H1 (cell line): ENCODE data around the gene JUP. TPM values are rescaled to one million over a fixed set of nuclear protein-coding genes. Genes with fewer than 3 reads are reported as not detected.
A peak's percentile ranks its signal among the peaks of the same experiment; 100 is the strongest.

Experiments used
- CTCF ChIA-PET: fragments of 300-600 bp; sonication (Branson Sonifier 250); formaldehyde crosslinking; loops from one replicate; lab custom pipeline; 2021; ENCODE audit not compliant: partially characterized antibody; lab: Charles Lee
- POLR2A ChIA-PET: fragments of 300-600 bp; sonication (Branson Sonifier 250); formaldehyde crosslinking; loops from one replicate; lab custom pipeline; 2021; ENCODE audit warnings: inconsistent platforms; ENCODE audit not compliant: partially characterized antibody; lab: Charles Lee
- DNase-seq, 2 experiments: peaks; one replicate each; pipeline versions ENCODE4 v3.0.0 to v3.0.0-alpha.2; 2010 to 2022; ENCODE audit warnings: low spot score in 2 of 2, low read depth in 1 of 2, mixed read lengths in 1 of 2
- FAIRE-seq: peaks from 2 replicates; lab custom pipeline; 2011; peaks lifted over from hg19 to GRCh38; lab: Jason Lieb, UNC
- H2AFZ ChIP-seq: 2 replicates; pipeline ENCODE4 v1.8.1; 2012; ENCODE audit warnings: low read length, inconsistent platforms
- H2AK5ac ChIP-seq: 2 replicates; pipeline ENCODE4 v1.6.1; 2013; ENCODE audit warnings: low read depth, low read length
- H2BK120ac ChIP-seq: replicated peaks from 2 replicates; pipeline ENCODE3; 2013; ENCODE audit warnings: low read depth, low read length, inconsistent platforms
- H2BK12ac ChIP-seq: 2 replicates; pipeline ENCODE4 v1.6.1; 2013; ENCODE audit warnings: low read depth, low read length
- H2BK15ac ChIP-seq: 2 replicates; pipeline ENCODE4 v1.6.1; 2013; ENCODE audit warnings: low read length
- H2BK20ac ChIP-seq: 2 replicates; pipeline ENCODE4 v1.6.1; 2013; ENCODE audit warnings: low read length
- H2BK5ac ChIP-seq: 2 replicates; pipeline ENCODE4 v1.6.1; 2013; ENCODE audit warnings: low read depth, low read length
- H3K14ac ChIP-seq: 2 replicates; pipeline ENCODE4 v1.6.1; 2013; ENCODE audit warnings: inconsistent platforms; ENCODE audit not compliant: insufficient read length
- H3K18ac ChIP-seq: 2 replicates; pipeline ENCODE4 v1.6.1; 2013; ENCODE audit warnings: low read length; ENCODE audit errors: extremely low read depth
- H3K23ac ChIP-seq: 2 replicates; pipeline ENCODE4 v1.6.1; 2013; ENCODE audit warnings: inconsistent platforms; ENCODE audit not compliant: insufficient read length
- H3K23me2 ChIP-seq: 2 replicates; pipeline ENCODE4 v1.6.1; 2013; ENCODE audit warnings: low read depth, low read length
- H3K27ac ChIP-seq: 2 replicates; pipeline ENCODE4 v1.6.1; 2011; ENCODE audit warnings: low read depth, low read length, inconsistent platforms
- H3K27me3 ChIP-seq, 4 experiments: replicated peaks in 1 of 4; 1 replicate in 1 of 4; 2 replicates in 3 of 4; pipeline versions ENCODE4 v1.6.1 to v1.8.1; 2011 to 2013; ENCODE audit warnings: low read length in 3 of 4, mild to moderate bottlenecking in 3 of 4, inconsistent platforms in 2 of 4, mixed read lengths in 2 of 4, moderate library complexity in 1 of 4; ENCODE audit not compliant: control insufficient read depth in 3 of 4, insufficient read depth in 3 of 4; ENCODE audit errors: extremely low read depth in 1 of 4
- H3K36me3 ChIP-seq, 4 experiments: 2 replicates each; pipeline versions ENCODE4 v1.6.1 to v1.8.1; 2011 to 2013; ENCODE audit warnings: mild to moderate bottlenecking in 4 of 4, low read length in 3 of 4, moderate library complexity in 2 of 4, control low read depth in 1 of 4, inconsistent platforms in 1 of 4; ENCODE audit not compliant: insufficient read depth in 4 of 4, control insufficient read depth in 2 of 4
- H3K4ac ChIP-seq: replicated peaks from 2 replicates; pipeline ENCODE3; 2013; ENCODE audit warnings: low read length, low read depth, mixed read lengths, inconsistent platforms; ENCODE audit not compliant: insufficient read length
- H3K4me1 ChIP-seq, 4 experiments: replicated peaks in 1 of 4; 1 replicate in 1 of 4; 2 replicates in 3 of 4; pipeline versions ENCODE4 v1.6.1 to v1.8.1; 2011 to 2013; ENCODE audit warnings: low read length in 3 of 4, inconsistent platforms in 2 of 4, mixed read lengths in 1 of 4; ENCODE audit not compliant: insufficient read depth in 4 of 4, control insufficient read depth in 3 of 4
- H3K4me2 ChIP-seq, 2 experiments: 2 replicates each; pipeline versions ENCODE4 v1.6.1 to v1.8.1; 2011 to 2013; ENCODE audit warnings: low read depth in 2 of 2, low read length in 2 of 2, control low read depth in 1 of 2, inconsistent platforms in 1 of 2, mild to moderate bottlenecking in 1 of 2; ENCODE audit not compliant: insufficient read depth in 1 of 2
- H3K4me3 ChIP-seq, 4 experiments: fragments of 200-600, 300-600 bp in 1 of 4; sonication (generic), shearing (Covaris generic), sonication (Bioruptor Twin) in 1 of 4; 2 replicates each; pipeline versions ENCODE4 v1.5.1 to v1.8.1; 2011 to 2016; ENCODE audit warnings: low read length in 4 of 4, low read depth in 3 of 4, control low read depth in 2 of 4, inconsistent platforms in 2 of 4, mild to moderate bottlenecking in 2 of 4, mixed read lengths in 1 of 4, moderate library complexity in 1 of 4; ENCODE audit not compliant: insufficient read depth in 2 of 4; ENCODE audit errors: extremely low read depth in 1 of 4
- H3K56ac ChIP-seq: replicated peaks from 2 replicates; pipeline ENCODE3; 2013; ENCODE audit warnings: low read depth, mild to moderate bottlenecking, mixed read lengths, low read length, inconsistent platforms; ENCODE audit not compliant: insufficient read length
- H3K79me1 ChIP-seq: 2 replicates; pipeline ENCODE4 v1.6.1; 2013; ENCODE audit warnings: low read depth, low read length, control low read depth
- H3K79me2 ChIP-seq, 2 experiments: 2 replicates each; pipeline versions ENCODE4 v1.6.1 to v1.8.1; 2012 to 2013; ENCODE audit warnings: low read length in 2 of 2, mild to moderate bottlenecking in 2 of 2, inconsistent platforms in 1 of 2; ENCODE audit not compliant: insufficient read depth in 2 of 2, control insufficient read depth in 1 of 2
- H3K9ac ChIP-seq, 4 experiments: replicated peaks in 1 of 4; 1 replicate in 1 of 4; 2 replicates in 3 of 4; pipeline versions ENCODE4 v1.6.1 to v1.8.1; 2011 to 2013; ENCODE audit warnings: low read depth in 3 of 4, low read length in 3 of 4, control low read depth in 2 of 4, mild to moderate bottlenecking in 2 of 4, moderate library complexity in 2 of 4, inconsistent platforms in 1 of 4; ENCODE audit errors: extremely low read depth in 1 of 4
- H3K9me3 ChIP-seq, 2 experiments: 2 replicates each; pipeline versions ENCODE4 v1.6.1 to v1.8.1; 2012 to 2013; ENCODE audit warnings: mild to moderate bottlenecking in 2 of 2, moderate library complexity in 2 of 2, control low read depth in 1 of 2, inconsistent platforms in 1 of 2, low read depth in 1 of 2, low read length in 1 of 2, mixed read lengths in 1 of 2; ENCODE audit not compliant: insufficient read depth in 2 of 2
- H4K20me1 ChIP-seq, 2 experiments: replicated peaks in 1 of 2; 2 replicates each; pipeline versions ENCODE3 to v1.8.1; 2011 to 2013; ENCODE audit warnings: inconsistent platforms in 2 of 2, low read length in 2 of 2, mild to moderate bottlenecking in 1 of 2; ENCODE audit not compliant: insufficient read depth in 2 of 2, control insufficient read depth in 1 of 2
- H4K5ac ChIP-seq: 2 replicates; pipeline ENCODE4 v1.6.1; 2013; ENCODE audit warnings: low read length, low read depth, mixed read lengths, inconsistent platforms; ENCODE audit not compliant: insufficient read length
- H4K8ac ChIP-seq: 2 replicates; pipeline ENCODE4 v1.8.0; 2013; ENCODE audit warnings: mild to moderate bottlenecking, moderate library complexity, low read length, inconsistent platforms; ENCODE audit not compliant: insufficient read depth; ENCODE audit errors: extremely low read depth
- H4K91ac ChIP-seq: replicated peaks from 2 replicates; pipeline ENCODE3; 2013; ENCODE audit warnings: low read length, mixed read lengths, inconsistent platforms; ENCODE audit not compliant: insufficient read length
- ATF3 ChIP-seq: IDR thresholded peaks from 2 replicates; pipeline ENCODE4 v1.6.1; 2011; ENCODE audit warnings: low read depth, mild to moderate bottlenecking, low read length; ENCODE audit not compliant: insufficient read depth
- CEBPB ChIP-seq: IDR thresholded peaks from 2 replicates; pipeline ENCODE4 v1.6.1; 2012; ENCODE audit warnings: low read depth, low read length
- EZH2 ChIP-seq: fragments of 200-600 bp; sonication (generic); IDR thresholded peaks from 2 replicates; pipeline ENCODE4 v1.7.1; 2012; ENCODE audit warnings: low read depth, mild to moderate bottlenecking, moderate library complexity, low read length, inconsistent platforms; ENCODE audit not compliant: severe bottlenecking
- FOSL1 ChIP-seq: IDR thresholded peaks from 2 replicates; pipeline ENCODE4 v1.6.1; 2011; ENCODE audit warnings: mild to moderate bottlenecking, low read depth, low read length, moderate library complexity; ENCODE audit not compliant: insufficient read depth
- JUN ChIP-seq: IDR thresholded peaks from 2 replicates; pipeline ENCODE4 v1.6.1; 2011; ENCODE audit warnings: low read depth, mild to moderate bottlenecking, improper control_type of control experiment, low read length
- POLR2A ChIP-seq, 2 experiments: IDR thresholded peaks; 1 replicate in 1 of 2; 2 replicates in 1 of 2; pipeline ENCODE4 v1.6.1; 2011; ENCODE audit warnings: low read depth in 2 of 2, low read length in 2 of 2, mild to moderate bottlenecking in 2 of 2; ENCODE audit errors: control extremely low read depth in 1 of 2
- POU5F1 ChIP-seq: IDR thresholded peaks from 2 replicates; pipeline ENCODE4 v1.6.1; 2011; ENCODE audit warnings: low read depth, mild to moderate bottlenecking, low read length, moderate library complexity
- RBBP5 ChIP-seq: IDR thresholded peaks from 2 replicates; pipeline ENCODE4 v1.7.1; 2012; ENCODE audit warnings: low read depth, mild to moderate bottlenecking, inconsistent platforms, low read length, moderate library complexity, borderline replicate concordance
- SIN3A ChIP-seq, 2 experiments: IDR thresholded peaks in 1 of 2; conservative IDR thresholded peaks in 1 of 2; 2 replicates each; pipeline ENCODE4 v1.6.1; 2011 to 2012; ENCODE audit warnings: low read length in 2 of 2, improper control_type of control experiment in 1 of 2, low read depth in 1 of 2, mild to moderate bottlenecking in 1 of 2
- TAF1 ChIP-seq: IDR thresholded peaks from 2 replicates; pipeline ENCODE4 v1.6.1; 2011; ENCODE audit warnings: mild to moderate bottlenecking, low read depth, low read length
- TEAD4 ChIP-seq: IDR thresholded peaks from 2 replicates; pipeline ENCODE4 v1.6.1; 2012; ENCODE audit warnings: low read depth, low read length, inconsistent platforms, mixed read lengths
- YY1 ChIP-seq: IDR thresholded peaks from 2 replicates; pipeline ENCODE4 v1.6.1; 2011; ENCODE audit warnings: low read depth, mild to moderate bottlenecking, low read length
- WGBS, 2 experiments: shearing (Covaris generic) in 1 of 2; methylation state at CpG; one replicate each; pipeline versions ENCODE4 v1.1.6 to v1.1.7; 2013 to 2015; ENCODE audit warnings: low lambda C conversion rate in 2 of 2, mixed read lengths in 2 of 2, inconsistent platforms in 1 of 2, low coverage in 1 of 2, missing lambda C conversion rate in 1 of 2; ENCODE audit not compliant: insufficient replicate concordance in 2 of 2, insufficient coverage in 1 of 2, insufficient read length in 1 of 2; ENCODE audit errors: extremely low coverage in 1 of 2, missing lambda C conversion rate in 1 of 2; 5-methylcytosine and 5-hydroxymethylcytosine counted together
- polyA plus RNA-seq, 7 experiments: library from polyadenylated mRNA; depleted of rRNA in 3 of 7; stranded (reverse) in 5 of 7; unstranded in 2 of 7; fragments of >200 nt in 5 of 7; fragments of 200-250 nt in 2 of 7; gene quantifications; 1 replicate in 5 of 7; 2 replicates in 1 of 7; 4 replicates in 1 of 7; pipeline versions ENCODE4 v1.2.1 to v1.2.3, GENCODE V29; 2011 to 2013; ENCODE audit warnings: missing spikeins in 2 of 7, mixed read lengths in 2 of 7
- total RNA-seq: library from RNA; stranded (reverse); fragmentation: NEBNext Ultra II Directional; extraction: Animal tissue kit (Norgen Biotek cat#: 25700); gene quantifications from 2 replicates; pipeline ENCODE4 v1.2.1, GENCODE V29; 2021

Gene JUP
- total and polyA plus RNA-seq, 2 of the 8 experiments (the other 6 are each of a cell fraction or from before 2014, with no cell fraction given): 62.8 to 102 TPM

- POLR2A ChIA-PET: interaction anchor here (1.2 to 9.3 kb wide), 6 partner anchors 11 to 91 kb away, joined by 3 to 84 read pairs (median 6); partner anchors contain the start of genes EIF1 and HAP1
- H3K18ac ChIP-seq: peak overlapping the region; percentile 32; the same call in 1 of the 2 replicates
- no peak overlapping the region for H4K8ac ChIP-seq
- H3K79me2 ChIP-seq: peaks cover 0 to 57% of the 10 kb centered on the region in 2 experiments; a peak in 3 of 4 replicates
- H3K27ac ChIP-seq: no peak overlapping the region
- H3K36me3 ChIP-seq: no peaks in the 10 kb centered on the region
- no peak overlapping the region for H3K4ac ChIP-seq
- H2BK5ac ChIP-seq: no peak overlapping the region; the same call in 1 of the 2 replicates
- no peak overlapping the region for H3K9ac ChIP-seq
- H3K4me1 ChIP-seq: peaks cover 0 to 30% (median 16%) of the 10 kb centered on the region in 4 experiments; a peak in 6 of 7 replicates
- 91% methylated on average over 13 of the region's 13 CpGs; no CpG with 5 or more reads in 1 of the 2 experiments for WGBS, 2 experiments
- peak overlapping the region; percentile 72; the same call in 1 of the 2 replicates for H2BK15ac ChIP-seq
- H3K79me1 ChIP-seq: peaks cover 15% of the 10 kb centered on the region
- H4K20me1 ChIP-seq: peaks cover 0 to 11% of the 10 kb centered on the region in 2 experiments
- H3K23ac ChIP-seq: no peak overlapping the region
- no peak overlapping the region for H3K14ac ChIP-seq
- H3K27me3 ChIP-seq: no peaks in the 10 kb centered on the region
- H4K91ac ChIP-seq: no peak overlapping the region
- H2BK20ac ChIP-seq: no peak overlapping the region
- FAIRE-seq: no peak
- H3K23me2 ChIP-seq: peaks cover 16% of the 10 kb centered on the region
- CTCF ChIA-PET: interaction anchor here (1.4 to 6.8 kb wide), 5 partner anchors 13 to 129 kb away, joined by 3 to 55 read pairs (median 6); partner anchors contain the start of gene P3H4
- H2BK12ac ChIP-seq: peak overlapping the region; percentile 68; the same call in 1 of the 2 replicates
- no peak overlapping the region for H2BK120ac ChIP-seq
- H3K4me3 ChIP-seq: no peak overlapping the region
- no peak overlapping the region for H3K4me2 ChIP-seq
- H3K56ac ChIP-seq: no peak overlapping the region
- no peak overlapping the region for H2AFZ ChIP-seq
- peak overlapping the region; percentile 8 for H2AK5ac ChIP-seq
- DNase-seq: no peak
- H3K9me3 ChIP-seq: no peaks in the 10 kb centered on the region
- no peak overlapping the region for H4K5ac ChIP-seq
- TF ChIP-seq SIN3A (conservative IDR thresholded peaks at IDR 0.05 in 1 of 2, IDR thresholded peaks at IDR 0.05 in 1 of 2; ENCODE audit: low read depth in 1 of 2, low read length in 2 of 2) (no peak), CEBPB (no peak), JUN (no peak), TAF1 (no peak), YY1 (no peak), EZH2 (no peak), POLR2A (IDR thresholded peaks at IDR 0.05; ENCODE audit: control extremely low read depth in 1 of 2, low read depth in 2 of 2, low read length in 2 of 2) (no peak), POU5F1 (no peak), ATF3 (no peak), RBBP5 (no peak), TEAD4 (no peak), FOSL1 (no peak)
Observed at GRCh38 chr17:41781404-41782110, 5.0 kb downstream of the JUP start.
